GM18507 (cell line): Measurements from ENCODE around the gene CRHR2.
"Not testable (repeated sequence)": the region's sequence is repeated elsewhere in the genome, so short reads cannot be mapped to it uniquely, and the experiment has no call there.

Experiments used
- DNase-seq: peaks from one replicate; pipeline ENCODE4 v3.0.0; 2011; ENCODE audit warnings: low read depth; ENCODE audit not compliant: insufficient read length; ENCODE audit errors: extremely low spot score
- FAIRE-seq: peaks from 2 replicates; lab custom pipeline; 2011; peaks lifted over from hg19 to GRCh38; lab: Jason Lieb, UNC

CRHR2 gene

GRCh38 chr7:30642322-30642721, 39.9 kb downstream of the CRHR2 start:
- DNase-seq, FAIRE-seq: not testable (repeated sequence)

DNA sequence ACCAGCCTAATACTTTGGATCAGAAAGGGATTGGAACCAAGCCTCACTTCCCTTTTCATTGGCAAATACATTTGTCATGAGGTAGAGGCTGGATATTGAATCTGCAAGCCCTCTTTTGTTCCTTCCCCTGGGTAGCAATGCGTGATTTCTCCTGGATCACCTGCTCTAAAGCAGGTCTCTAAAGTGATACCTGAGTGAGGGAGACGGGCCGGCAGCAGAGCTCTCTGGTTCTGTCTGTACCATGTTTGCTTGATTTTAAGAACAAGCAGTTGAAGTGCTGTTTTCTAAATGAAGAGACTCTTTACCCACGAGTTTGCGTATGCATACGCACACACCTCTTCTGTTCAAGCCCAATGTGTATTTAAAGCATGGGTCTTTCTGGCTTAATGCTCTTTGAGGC, 46.5 kb downstream of the CRHR2 start:
- DNase-seq, result no peak

DNA sequence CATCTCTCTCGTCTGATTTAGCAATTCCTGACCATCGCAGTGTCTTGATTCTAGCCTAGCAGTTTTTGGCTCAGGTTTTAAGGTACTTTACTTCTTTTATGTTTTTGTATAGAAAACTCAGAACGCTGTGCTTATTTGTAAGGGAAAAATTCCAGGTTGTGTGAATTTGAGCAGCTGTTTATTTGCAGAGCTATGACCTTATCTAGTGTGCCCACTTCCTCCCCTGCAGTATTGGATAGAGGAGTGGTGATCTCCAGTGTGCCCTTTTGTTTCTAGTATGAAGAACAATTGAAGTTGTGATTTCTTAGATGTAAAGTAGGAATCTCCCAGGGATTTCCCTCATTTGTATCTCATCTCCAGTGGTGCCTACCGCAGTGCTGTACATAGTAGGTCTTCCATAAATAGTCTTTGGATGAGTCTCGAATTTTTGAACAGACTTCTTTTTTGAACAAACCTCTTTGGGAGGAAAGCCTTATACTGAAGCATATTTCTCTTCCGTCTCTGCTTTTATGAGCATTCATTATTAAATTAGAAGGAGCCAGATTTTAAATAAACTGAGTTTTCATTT, 47.5 kb downstream of the CRHR2 start:
- DNase-seq (no peak), FAIRE-seq (no peak)

More for the DNA sequence above, 46.5 kb downstream of the CRHR2 start:
- no peak for FAIRE-seq

- FAIRE-seq (peak; percentile 41), DNase-seq (no peak)
Measured at GRCh38 chr7:30634193-30634626, 48.0 kb downstream of the CRHR2 start.

DNA sequence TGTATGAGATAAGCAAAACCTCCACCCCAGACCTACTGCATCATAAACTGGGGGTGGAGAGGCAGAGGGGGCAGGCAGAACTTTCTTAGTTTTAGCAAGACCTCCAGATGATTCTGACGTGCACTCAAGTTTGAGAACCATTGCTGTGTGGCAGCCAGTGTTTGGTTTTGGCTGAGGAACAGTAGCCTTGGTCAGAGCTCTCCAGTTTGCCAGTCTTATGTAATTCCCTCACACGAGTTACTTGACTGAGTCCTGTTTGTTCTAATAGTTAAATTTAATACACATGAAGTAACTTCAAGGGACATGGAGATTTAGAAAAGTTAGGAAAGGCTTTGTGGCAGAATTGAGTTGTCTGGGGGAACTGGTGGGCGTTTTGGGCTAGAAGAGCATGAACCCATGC, 49.0 kb downstream of the CRHR2 start:
- DNase-seq (no peak), FAIRE-seq (no peak)

DNA sequence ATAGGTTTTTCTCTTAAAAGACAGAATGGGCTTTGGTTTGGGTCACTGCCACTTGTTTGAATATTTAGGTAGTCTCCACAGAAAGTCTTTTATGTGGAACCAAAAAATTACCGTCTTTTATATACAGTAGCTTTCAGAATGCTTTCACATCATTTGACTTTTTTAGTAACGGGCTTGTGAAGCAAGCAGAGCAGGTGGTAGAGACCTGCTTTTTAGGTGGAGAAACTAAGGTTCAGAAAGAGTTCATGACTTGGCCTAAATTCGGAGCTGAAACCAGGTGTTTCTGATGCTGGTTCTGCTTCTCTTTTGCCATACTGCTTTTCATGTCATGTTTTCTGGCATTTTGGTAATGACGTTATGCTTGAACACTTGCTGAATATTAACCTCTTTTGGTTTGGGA, 51.3 kb downstream of the CRHR2 start:
- DNase-seq (no peak), FAIRE-seq (no peak)

DNA sequence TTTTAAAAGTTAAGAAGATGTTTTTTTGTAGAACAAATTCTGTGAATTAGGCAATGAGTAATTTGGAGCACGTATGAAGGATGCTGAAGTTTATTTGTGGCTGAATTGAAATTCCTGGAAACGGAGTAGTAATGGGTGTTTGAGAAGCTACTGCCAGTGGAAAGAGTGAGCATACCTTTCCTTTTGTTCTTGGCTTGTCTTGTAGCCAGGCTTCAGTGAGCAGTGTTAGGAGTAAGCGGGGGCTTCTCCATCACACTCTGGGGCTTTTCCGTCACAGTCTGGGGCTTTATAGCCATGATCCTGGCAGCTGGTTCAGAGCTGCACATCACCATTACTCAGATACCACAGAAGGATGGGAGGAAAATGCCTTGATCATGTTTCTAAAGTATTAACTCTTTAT, 55.2 kb downstream of the CRHR2 start:
- DNase-seq (no peak), FAIRE-seq (no peak)

GRCh38 chr7:30625283-30625682, 57.0 kb downstream of the CRHR2 start:
- FAIRE-seq, result no peak

DNA sequence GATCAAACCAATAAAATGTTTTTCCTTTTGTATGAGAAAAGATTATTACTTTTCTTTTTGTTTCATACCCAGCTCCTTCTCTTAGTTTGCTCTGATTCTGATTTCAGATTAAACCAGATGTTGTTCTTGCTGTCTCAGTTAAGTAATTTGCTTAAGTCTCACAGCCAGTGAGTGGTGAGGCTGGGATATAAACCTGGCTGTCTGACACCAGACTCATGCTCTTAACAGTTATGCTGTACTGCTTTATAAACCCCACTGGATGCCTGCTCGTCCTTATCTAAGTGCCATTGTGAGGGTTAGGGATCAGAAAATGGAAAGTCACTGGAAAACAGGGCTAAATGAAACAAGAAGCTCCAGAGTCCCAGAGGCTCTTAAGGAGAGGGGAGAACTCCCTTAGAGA, 63.3 kb downstream of the CRHR2 start:
- DNase-seq (no peak), FAIRE-seq (no peak)

More at GRCh38 chr7:30625283-30625682, 57.0 kb downstream of the CRHR2 start:
- no peak for DNase-seq

DNA sequence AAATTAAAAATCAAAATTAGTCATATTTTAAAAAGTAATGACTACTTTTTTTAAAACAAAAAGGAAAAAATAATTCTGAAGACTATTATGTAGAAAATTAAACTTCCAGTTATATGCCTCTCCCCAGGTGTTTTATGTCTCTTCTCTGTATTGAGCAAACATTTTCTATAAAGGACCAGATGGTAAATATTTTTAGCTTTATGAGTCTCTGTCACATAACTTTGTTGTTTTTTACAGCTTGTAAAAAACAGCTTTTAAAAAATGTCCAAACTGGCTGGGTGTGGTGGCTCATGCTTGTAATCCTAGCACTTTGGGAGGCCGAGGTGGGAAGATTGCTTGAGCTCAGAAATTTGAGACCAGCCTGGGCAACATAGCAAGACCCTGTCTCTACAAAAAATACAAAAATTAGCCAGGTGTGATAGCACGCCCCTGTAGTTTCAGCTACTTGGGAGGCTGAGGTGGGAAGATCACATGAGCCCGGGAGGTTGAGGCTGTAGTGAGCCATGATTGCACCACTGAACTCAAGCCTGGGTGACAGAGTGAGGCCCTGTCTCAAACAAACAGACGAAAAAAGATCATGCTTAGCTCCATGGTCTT, 64.1 kb downstream of the CRHR2 start:
- DNase-seq (no peak), FAIRE-seq (no peak)

- DNase-seq (no peak), FAIRE-seq (no peak)
Measured at GRCh38 chr7:30617359-30617758, 64.9 kb downstream of the CRHR2 start.

GRCh38 chr7:30616318-30616717, 65.9 kb downstream of the CRHR2 start:
- no peak for DNase-seq
- no peak for FAIRE-seq

GRCh38 chr7:30613366-30614325, 68.6 kb downstream of the CRHR2 start:
- FAIRE-seq (no peak), DNase-seq (no peak)

DNA sequence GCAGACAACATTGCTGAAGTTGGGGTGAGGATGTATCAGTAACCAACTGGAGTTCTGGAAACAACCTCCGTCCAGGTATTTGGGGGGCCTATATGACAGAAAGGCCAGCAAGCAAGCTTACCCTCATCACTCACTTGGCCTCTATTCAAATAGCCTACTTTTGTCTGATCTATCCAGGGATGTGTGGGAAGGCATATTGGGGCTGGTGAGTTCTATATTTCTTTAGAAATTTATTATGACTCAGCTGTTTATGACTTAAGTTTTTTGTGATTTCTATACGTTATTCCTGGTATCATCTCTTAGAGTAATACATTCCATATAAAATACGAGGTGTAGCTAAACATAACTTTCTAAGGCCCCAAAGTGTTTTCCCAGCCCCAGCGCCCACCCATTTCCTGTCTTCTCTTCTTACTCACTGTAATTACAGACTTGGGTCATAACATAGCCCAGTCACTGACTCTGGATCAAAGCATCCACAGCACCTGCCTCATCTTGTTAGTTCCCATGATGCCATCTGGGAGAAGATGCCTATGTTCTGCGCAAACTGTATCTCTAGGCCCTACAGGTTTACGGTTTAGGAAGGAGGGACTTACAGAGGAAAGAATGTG, 69.5 kb downstream of the CRHR2 start:
- DNase-seq (no peak), FAIRE-seq (no peak)

DNA sequence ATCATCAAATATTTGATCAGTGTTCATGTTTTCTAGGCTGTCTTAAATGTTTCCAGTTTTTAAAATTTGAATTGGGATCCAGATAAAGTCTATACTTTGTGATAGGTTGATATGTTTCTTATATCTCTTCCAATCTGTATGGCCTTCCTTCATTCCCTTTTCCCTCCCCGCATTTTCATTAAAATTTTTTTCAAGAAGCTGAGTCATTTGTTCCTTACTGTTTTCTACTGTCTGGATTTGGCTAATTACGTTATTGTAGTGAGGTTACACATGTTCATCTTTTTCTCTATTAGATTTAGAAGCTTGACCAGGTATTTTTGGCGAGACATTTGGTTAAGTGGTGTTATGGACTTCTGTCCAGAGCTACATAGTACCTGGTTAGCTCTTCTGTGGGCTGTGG, 76.4 kb downstream of the CRHR2 start:
- no peak for FAIRE-seq
- no peak for DNase-seq

DNA sequence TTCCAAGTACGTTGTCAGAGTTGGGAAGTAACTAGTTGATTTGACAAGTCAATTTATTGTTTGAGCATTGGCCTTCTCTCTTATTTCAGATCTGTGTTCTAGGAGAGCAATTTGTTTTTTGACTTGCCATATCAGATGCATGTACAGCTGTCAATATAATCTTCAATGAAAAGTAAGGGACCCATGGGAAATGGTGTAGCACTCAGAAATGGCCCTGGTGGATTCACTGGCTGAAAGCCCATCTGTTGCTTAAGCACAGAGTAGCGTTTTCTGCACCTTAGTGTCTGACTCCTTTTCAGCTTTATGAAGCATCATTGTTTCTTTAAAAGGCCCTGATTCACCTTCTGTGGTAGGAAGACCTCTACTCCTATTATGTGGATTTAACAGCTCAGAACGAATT, 77.4 kb downstream of the CRHR2 start:
- DNase-seq (no peak), FAIRE-seq (no peak)
